OCI-LY7 (cell line): ENCODE measurements around the gene AGRN.

Source experiments
- EZH2phosphoT487 ChIP-seq: fragments of 200-600 bp; sonication (generic); IDR thresholded peaks from 2 replicates; pipeline ENCODE4 v1.6.1; 2018; ENCODE audit warnings: low read depth, borderline replicate concordance, mild to moderate bottlenecking, mixed run types, antibody characterized with exemption, low read length, moderate library complexity, mixed read lengths
- TF ChIP-seq, protein P1 (sequence below): fragments of 200-600 bp; sonication (generic); conservative IDR thresholded peaks from 2 replicates; pipeline ENCODE4 v1.5.1; 2014; ENCODE audit warnings: mild to moderate bottlenecking, antibody characterized with exemption, low read length, moderate library complexity, mixed read lengths

DNA sequence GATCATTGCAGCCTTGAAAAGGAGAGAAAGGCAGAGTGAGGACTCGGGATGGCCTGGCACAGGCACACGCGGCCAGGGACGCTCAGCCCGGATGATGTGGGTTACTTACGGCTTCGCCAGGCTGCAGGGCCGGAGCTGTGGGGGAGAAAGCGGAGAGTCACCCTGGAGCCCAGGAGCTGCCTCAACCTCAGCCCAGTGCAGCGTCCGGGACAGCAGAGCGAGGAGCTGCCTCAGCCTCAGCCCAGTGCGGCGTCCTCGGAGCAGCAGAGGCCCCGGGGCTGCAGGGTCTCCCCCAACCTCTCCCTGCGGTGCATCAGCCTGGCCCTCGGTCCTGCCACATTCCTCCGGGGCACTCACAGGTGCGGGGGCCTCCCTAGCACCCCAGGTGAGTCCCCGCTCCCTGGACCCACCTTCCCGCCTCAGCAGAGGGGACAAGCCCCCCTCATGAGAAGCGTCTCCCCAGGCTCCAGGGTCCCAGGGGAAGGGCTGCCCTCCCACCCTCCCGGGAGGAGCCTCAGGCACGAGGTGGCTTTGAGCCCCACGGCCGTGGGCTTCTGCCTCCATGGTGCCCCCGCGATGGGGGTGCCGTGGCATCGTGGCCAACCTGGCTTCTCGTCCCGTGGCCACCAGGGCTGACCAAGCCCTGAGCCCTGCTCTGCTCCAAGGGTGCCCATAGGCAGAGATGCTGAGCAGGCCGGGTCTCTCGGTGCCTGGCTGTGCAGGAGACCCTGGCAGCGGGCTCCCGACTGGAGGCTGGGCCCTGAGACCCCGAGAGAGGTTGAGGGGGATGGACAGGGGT is 64.7 kb downstream of the AGRN start:
- TF ChIP-seq, protein P1, sequence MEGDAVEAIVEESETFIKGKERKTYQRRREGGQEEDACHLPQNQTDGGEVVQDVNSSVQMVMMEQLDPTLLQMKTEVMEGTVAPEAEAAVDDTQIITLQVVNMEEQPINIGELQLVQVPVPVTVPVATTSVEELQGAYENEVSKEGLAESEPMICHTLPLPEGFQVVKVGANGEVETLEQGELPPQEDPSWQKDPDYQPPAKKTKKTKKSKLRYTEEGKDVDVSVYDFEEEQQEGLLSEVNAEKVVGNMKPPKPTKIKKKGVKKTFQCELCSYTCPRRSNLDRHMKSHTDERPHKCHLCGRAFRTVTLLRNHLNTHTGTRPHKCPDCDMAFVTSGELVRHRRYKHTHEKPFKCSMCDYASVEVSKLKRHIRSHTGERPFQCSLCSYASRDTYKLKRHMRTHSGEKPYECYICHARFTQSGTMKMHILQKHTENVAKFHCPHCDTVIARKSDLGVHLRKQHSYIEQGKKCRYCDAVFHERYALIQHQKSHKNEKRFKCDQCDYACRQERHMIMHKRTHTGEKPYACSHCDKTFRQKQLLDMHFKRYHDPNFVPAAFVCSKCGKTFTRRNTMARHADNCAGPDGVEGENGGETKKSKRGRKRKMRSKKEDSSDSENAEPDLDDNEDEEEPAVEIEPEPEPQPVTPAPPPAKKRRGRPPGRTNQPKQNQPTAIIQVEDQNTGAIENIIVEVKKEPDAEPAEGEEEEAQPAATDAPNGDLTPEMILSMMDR: no peak
- no peak for TF ChIP-seq EZH2phosphoT487
